MCF 10A (cell line): ENCODE results near the gene UBTF. TPM values are rescaled to one million over a fixed set of nuclear protein-coding genes. Genes with fewer than 3 reads are reported as not detected.

ENCODE experiments used
- BruUV-seq: library from RNA; stranded (reverse); fragments of 400-500 nt; replicated peaks from 2 replicates; lab custom pipeline; 2021; lab: Mats Ljungman, UMichigan
- CTCF ChIA-PET: fragments of 300-600 bp; sonication (Branson Sonifier 250); formaldehyde crosslinking; extraction: SDS; loops from one replicate; lab custom pipeline; 2021; ENCODE audit warnings: antibody characterized with exemption, inconsistent platforms; lab: Yijun Ruan, JAX
- POLR2A ChIA-PET: fragments of 300-600, 350-650 bp; sonication (Branson Sonifier 250); formaldehyde crosslinking; extraction: SDS; loops from one replicate; lab custom pipeline; 2020; ENCODE audit warnings: antibody characterized with exemption, inconsistent platforms; lab: Yijun Ruan, JAX
- DNase-seq: peaks from one replicate; pipeline ENCODE4 v3.0.0-alpha.2; 2018; ENCODE audit not compliant: unreplicated experiment
- H3K27ac Mint-ChIP-seq: one replicate; pipeline ENCODE4 v1.8.0; 2022; ENCODE audit warnings: mild to moderate bottlenecking, low read depth, mixed read lengths; ENCODE audit not compliant: unreplicated experiment
- H3K27me3 Mint-ChIP-seq: one replicate; pipeline ENCODE4 v1.8.0; 2022; ENCODE audit warnings: mixed read lengths; ENCODE audit not compliant: insufficient read depth, unreplicated experiment
- H3K36me3 Mint-ChIP-seq: one replicate; pipeline ENCODE4 v1.8.0; 2022; ENCODE audit warnings: mild to moderate bottlenecking, moderate library complexity, mixed read lengths; ENCODE audit not compliant: insufficient read depth, unreplicated experiment
- H3K4me1 Mint-ChIP-seq: one replicate; pipeline ENCODE4 v1.8.0; 2022; ENCODE audit warnings: mixed read lengths; ENCODE audit not compliant: insufficient read depth, unreplicated experiment
- H3K4me3 Mint-ChIP-seq: one replicate; pipeline ENCODE4 v1.8.0; 2022; ENCODE audit warnings: mild to moderate bottlenecking, moderate library complexity, mixed read lengths; ENCODE audit not compliant: unreplicated experiment
- H3K9me3 Mint-ChIP-seq: one replicate; pipeline ENCODE4 v1.8.0; 2022; ENCODE audit warnings: mixed read lengths; ENCODE audit not compliant: unreplicated experiment
- CTCF ChIP-seq: fragments of 200-600 bp; IDR thresholded peaks from one replicate; pipeline ENCODE4 v1.8.0; 2022; ENCODE audit warnings: antibody characterized with exemption, mild to moderate bottlenecking; ENCODE audit not compliant: unreplicated experiment
- intact Hi-C: fragments of 100-400 bp; cut with micrococcal nuclease; formaldehyde crosslinking; loops from 2 replicates; pipeline ENCODE4 v1.14.1; 2022
- total RNA-seq: library from RNA; stranded (reverse); gene quantifications from 2 replicates; pipeline ENCODE4 v1.2.3, GENCODE V29; 2022

The UBTF gene
- total RNA-seq, 1 experiment from 2014 or later = 79.7 TPM

- intact Hi-C loops = no loop called here
- DNase-seq = peak; percentile 72
- H3K9me3 Mint-ChIP-seq = no peaks in the 10 kb centered on the region
Observed at GRCh38 chr17:44222112-44222869, 2.8 kb upstream of the UBTF start.

GRCh38 chr17:44221862-44222111, 2.3 kb upstream of the UBTF start:
- no peak for TF ChIP-seq CTCF
- peak overlapping the region; percentile 98 for H3K4me3 Mint-ChIP-seq
- no peaks in the 10 kb centered on the region for H3K9me3 Mint-ChIP-seq
- DNase-seq = no peak
- H3K27ac Mint-ChIP-seq = peak overlapping the region; percentile 76
- ChIA-PET CTCF (interaction anchor here (0.6 to 1.6 kb wide), 10 partner anchors 29 to 623 kb away, joined by 3 to 6 read pairs (median 3); no protein-coding TSS in a partner anchor), POLR2A (interaction anchor here (0.7 to 7.4 kb wide), 21 partner anchors 9 to 281 kb away, joined by 3 to 65 read pairs (median 9); partner anchors contain the start of genes ATXN7L3, GPATCH8, GRN and RUNDC3A)
- intact Hi-C loops = loop anchor here (2.0 kb wide), 1 partner anchor 103 kb away; the partner anchor contains the start of gene SLC25A39
- H3K27me3 Mint-ChIP-seq = no peaks in the 10 kb centered on the region
- peaks cover 27% of the 10 kb centered on the region for H3K4me1 Mint-ChIP-seq
- BruUV-seq = no TSS peak
- peaks cover 17% of the 10 kb centered on the region for H3K36me3 Mint-ChIP-seq

More at GRCh38 chr17:44222112-44222869, 2.8 kb upstream of the UBTF start:
- no TSS peak for BruUV-seq
- no peak for TF ChIP-seq CTCF
- H3K27me3 Mint-ChIP-seq = no peaks in the 10 kb centered on the region
- H3K27ac Mint-ChIP-seq = peak overlapping the region; percentile 76
- ChIA-PET POLR2A (interaction anchor here (0.8 to 7.4 kb wide), 18 partner anchors 9 to 280 kb away, joined by 3 to 65 read pairs (median 10); partner anchors contain the start of genes ATXN7L3, GPATCH8, GRN and RUNDC3A), CTCF (interaction anchor here (0.6 to 1.6 kb wide), 12 partner anchors 30 to 927 kb away, joined by 3 to 6 read pairs (median 3); no protein-coding TSS in a partner anchor)
- H3K36me3 Mint-ChIP-seq = peaks cover 12% of the 10 kb centered on the region
- peak overlapping the region; percentile 98 for H3K4me3 Mint-ChIP-seq
- peaks cover 22% of the 10 kb centered on the region for H3K4me1 Mint-ChIP-seq

- Mint-ChIP-seq H3K27ac (peak overlapping the region; percentile 76), H3K4me3 (peak overlapping the region; percentile 98), H3K36me3 (peaks cover 22% of the 10 kb centered on the region), H3K27me3 (no peaks in the 10 kb centered on the region), H3K4me1 (peaks cover 30% of the 10 kb centered on the region), H3K9me3 (no peaks in the 10 kb centered on the region)
- intact Hi-C loops = loop anchor here (2.0 kb wide), 1 partner anchor 104 kb away; the partner anchor contains the start of gene SLC25A39
- no TSS peak for BruUV-seq
- no peak for TF ChIP-seq CTCF
- DNase-seq = peak; percentile 80
- ChIA-PET POLR2A (interaction anchor here (0.7 to 7.4 kb wide), 28 partner anchors 10 to 457 kb away, joined by 3 to 65 read pairs (median 5); partner anchors contain the start of genes ATXN7L3, GPATCH8, GRN and LSM12), CTCF (interaction anchor here (0.6 to 1.6 kb wide), 10 partner anchors 29 to 283 kb away, joined by 3 to 6 read pairs (median 4); no protein-coding TSS in a partner anchor)
Observed at GRCh38 chr17:44221084-44221861, 1.8 kb upstream of the UBTF start.
